GM19468 (cell line): ENCODE results near the gene MARK2.

ENCODE experiments used
- ATAC-seq: cut with Tn5 transposase; IDR thresholded peaks from one replicate; pipeline ENCODE4 v1.9.1; 2021; ENCODE audit warnings: mild to moderate bottlenecking, moderate library complexity, moderate number of reproducible peaks; ENCODE audit not compliant: unreplicated experiment; ENCODE audit errors: extremely low read depth

The MARK2 gene

DNA sequence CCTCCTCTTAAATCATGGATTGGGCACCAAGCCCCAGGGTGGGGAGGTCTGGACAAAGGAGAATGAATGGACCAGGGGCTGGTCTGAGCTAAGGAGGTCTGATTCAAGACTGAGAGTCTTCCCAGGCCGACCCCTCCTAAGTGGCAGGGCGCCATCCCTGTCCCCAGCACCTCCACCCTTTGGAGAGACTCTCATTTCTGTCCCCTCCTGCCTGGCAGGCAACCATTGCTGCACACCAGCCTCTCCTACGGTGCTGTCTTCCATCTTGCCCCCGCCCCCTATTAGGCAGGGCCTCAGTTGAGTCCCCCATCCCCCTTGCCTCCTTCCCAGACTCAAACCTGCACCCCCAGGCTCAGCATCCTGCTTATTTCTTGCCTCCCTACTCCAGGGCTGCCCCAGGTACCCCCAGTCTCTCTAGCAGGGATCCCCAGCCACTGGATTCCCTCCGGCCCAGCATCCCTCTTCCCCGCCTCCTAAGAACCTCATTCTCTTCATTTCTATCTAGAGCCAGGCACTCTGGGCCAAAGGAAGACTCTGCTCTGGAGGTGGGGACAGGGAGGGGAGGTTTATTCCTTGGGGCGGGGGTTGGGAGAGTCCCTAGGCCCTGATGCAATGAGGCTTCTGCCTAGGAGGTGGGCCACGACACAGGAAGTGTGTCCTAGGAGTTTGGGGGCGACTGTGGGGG is 79.7 kb downstream of the MARK2 start:
- no peak for ATAC-seq

DNA sequence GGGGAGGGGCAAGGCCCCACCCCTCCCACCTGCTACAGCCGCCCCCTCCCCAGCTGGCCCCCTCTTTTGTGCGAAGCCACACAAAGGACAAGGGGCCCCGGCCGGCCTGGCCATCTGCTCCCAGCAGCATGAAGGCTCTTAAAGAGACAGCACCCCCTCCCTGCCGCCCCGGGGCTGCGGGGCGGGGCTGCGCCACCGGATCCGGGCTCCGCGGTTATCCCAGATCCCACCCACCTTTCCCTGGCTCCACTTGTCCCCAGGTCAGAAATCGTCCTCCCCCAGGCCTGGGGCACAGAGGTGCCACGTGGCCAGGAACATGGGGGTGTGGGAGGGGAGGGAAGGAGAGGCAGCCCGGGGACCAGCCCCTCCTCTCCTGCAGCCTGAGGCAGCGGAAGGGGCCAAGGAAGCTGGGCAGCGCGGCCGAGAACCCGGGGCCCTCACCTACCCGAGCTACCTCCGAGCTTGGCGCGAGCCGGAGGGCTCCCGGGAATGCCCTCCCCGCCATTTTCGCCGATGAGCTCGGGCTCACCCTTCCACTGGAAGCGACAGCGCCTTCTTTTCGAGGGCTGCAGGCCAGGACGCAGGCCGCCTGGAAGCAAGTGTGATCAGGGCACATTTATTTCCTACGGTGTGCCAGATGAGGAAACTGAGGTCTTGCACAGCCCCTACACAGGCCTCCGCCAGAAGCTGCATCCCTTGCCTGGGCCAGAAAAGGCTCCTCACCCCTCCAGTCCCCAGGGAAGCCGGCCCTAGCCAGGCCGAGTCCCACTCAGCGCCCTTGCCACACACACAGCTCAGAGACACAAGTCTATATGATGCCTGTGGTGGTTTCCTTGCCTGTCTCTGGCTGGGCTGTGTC is 80.6 kb downstream of the MARK2 start:
- ATAC-seq, result no peak

DNA sequence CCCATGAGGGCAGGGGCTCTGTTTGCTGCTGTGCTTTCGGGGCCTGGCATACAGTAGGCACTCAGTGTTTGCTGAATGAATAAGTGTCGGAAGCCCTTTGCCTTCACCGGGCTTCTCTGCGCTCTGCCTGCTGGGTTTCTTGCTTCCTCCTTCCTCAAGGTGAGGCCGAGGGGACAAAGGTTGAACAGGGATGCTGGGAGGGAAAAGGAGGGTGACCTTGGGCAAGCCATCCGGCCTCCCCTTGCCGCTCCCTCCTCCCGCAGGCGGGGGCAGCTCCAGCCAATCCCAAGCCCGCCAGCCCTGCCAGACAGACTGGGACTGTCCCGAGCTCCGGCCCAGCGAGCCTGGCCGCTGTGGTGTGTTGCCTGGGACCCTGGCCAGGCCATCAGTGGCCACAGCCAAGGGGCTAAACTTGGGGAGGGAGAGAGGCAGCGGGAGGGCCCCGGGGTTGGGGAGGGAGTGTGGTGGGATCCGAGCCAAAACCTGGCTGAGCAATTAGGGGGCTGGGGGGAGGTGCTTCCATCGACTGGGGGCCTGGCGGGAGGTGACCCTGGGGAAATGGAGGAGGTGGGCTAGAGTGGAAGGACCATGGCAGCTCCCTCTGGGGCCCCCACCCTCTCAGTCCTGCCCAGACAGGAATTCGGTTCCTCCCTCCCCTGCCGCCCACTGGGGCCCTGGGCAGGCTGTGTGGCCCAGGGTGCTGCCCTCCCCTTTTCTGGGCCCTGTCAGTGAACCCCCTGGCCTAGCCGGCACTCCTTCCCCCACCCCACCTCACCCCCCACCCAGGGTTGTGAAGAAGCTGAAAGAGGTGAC is 81.4 kb downstream of the MARK2 start:
- ATAC-seq, result no peak

DNA sequence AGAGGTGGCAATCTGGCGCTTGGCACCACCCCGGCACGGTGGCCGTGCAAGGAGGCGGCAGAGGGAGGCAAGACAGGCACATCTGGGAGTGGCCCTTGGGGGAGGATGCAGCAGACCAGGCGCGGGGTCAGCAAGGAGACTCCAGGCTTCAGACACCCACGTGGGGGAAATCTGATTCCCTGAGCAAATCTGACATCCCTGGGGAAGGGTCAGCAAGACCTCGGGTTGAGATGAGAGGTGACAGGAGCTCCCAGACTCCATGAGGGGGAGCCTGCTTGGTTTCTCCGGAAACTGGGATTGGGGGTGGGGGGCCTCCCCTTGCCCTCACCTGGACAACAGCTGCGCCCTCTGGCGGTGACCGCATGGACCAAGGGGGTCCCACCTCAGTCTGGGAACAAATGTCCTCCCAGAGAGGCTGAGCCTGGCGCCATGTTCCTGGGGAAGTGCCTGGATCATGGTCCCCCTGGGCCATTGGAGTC is 82.1 kb downstream of the MARK2 start:
- no peak for ATAC-seq

DNA sequence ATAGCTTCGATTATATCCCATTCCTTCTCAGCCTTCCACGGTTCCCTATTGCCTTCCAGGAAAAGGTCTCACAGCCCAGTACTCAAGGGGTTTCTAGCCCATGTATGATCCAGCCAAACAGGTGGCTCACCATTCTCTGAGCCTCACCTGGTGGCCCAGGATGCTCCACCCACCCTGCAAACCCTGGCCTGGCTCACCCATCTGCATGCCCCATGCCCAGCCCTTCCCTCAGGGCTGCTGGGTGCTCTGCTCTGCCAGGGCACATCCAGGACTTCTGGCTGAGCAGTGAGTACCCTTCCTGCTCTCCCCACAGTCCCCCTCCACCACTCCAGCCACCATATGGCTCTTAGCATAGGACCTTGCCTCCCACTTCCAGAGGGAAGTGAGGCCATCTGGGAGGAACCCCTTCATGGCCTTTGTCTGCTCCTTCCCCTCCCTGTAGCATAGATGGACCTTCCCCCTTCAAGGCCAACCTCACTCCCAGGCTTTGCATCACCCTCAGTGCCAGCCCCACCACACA is 83.8 kb downstream of the MARK2 start:
- ATAC-seq, result no peak

DNA sequence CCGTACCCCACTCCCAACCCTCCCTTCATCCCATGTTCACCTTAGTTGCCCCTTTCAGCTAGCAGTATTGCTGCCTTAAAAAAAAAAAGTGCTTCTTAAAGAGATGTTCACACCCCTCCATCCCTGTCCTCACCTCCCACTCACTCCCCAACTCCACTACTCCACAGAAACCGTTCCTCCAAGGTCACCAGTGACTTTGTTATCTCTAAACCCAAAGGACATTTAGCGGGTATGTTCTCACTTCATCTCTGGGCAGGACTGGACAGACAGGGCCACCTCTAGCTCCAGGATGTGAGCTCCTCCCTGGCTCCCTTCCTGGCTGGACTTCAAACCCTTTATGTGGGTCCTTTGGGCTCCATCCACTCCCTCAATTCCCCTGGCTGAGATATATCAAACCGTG is 84.4 kb downstream of the MARK2 start:
- no peak for ATAC-seq

DNA sequence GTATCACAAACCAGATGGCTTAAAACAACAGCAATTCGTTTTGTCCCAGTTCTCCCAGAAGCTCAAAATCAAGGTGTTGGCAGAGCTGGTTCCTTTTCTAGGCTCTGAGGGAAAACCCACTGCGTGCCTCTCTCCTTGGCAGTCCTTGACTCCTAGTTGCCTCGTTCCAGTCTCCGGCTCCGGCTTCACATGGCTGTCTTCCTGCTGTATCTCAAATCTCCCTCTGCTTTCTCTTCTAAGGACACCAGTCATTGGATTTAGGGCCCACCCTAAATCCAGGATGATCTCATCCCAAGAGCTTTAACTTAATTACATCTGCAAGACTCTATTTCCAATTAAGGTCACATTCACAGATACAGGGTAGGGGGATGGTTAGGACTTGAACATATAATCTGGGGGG is 90.7 kb downstream of the MARK2 start:
- ATAC-seq, result no peak

DNA sequence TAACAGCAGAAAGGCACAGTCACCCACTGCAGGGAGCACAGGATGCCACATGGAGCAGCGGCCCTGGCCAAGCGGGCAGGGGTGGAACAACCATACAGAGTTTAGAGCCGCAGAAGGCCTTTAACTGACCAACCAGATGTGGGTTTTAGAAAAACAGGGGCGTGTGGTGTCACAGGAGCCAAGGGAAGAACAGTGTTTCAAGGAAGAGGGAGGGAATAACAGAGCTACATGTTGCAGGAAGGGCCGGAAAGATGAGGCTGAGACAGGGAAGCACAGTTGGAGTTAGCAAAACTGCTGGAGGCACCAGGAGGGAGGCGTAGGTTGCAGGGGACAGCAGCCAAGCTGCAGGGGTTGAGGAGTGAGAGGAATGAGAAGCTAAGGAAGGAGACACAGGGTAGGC is 92.1 kb downstream of the MARK2 start:
- ATAC-seq, result no peak

DNA sequence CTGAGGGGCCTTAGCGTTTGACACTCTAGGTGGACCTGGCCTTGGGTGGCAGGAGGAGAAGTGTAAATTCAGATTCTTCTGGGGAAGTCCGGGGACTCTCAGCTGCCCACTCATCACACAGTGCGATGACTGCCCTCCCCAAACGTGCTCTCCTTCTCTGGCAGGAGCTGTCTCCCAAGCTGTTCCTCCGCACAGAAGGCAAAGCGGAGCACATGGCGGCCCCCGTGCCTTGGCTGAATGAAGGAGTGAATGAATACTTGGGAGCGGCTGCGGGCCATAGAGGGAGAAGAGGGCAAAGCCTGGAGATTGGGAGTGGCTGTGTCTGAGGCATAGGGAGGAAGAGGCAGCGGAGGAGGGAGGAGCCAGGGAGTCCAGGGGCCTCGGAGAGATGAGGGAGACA is 93.0 kb downstream of the MARK2 start:
- ATAC-seq, result no peak

DNA sequence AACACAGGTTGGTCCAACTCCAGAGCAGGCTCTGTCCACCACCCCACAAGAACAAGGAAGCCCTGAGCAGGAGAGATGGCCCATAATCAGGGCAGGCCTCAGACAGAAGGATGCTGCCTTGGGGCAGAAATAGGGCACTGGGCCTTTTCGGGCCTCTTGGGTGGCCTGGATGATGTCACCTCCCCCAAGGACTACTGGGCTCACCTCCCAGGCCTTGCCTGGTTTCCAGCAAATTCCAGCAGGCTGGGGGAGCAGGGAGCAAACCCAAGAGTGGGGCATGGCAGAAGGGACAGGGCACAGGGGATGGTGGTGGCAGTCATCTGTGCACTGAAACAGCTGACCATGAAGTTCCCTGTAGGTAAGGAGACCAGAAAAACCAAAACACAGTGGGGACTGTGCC is 94.5 kb downstream of the MARK2 start:
- ATAC-seq, result no peak

DNA sequence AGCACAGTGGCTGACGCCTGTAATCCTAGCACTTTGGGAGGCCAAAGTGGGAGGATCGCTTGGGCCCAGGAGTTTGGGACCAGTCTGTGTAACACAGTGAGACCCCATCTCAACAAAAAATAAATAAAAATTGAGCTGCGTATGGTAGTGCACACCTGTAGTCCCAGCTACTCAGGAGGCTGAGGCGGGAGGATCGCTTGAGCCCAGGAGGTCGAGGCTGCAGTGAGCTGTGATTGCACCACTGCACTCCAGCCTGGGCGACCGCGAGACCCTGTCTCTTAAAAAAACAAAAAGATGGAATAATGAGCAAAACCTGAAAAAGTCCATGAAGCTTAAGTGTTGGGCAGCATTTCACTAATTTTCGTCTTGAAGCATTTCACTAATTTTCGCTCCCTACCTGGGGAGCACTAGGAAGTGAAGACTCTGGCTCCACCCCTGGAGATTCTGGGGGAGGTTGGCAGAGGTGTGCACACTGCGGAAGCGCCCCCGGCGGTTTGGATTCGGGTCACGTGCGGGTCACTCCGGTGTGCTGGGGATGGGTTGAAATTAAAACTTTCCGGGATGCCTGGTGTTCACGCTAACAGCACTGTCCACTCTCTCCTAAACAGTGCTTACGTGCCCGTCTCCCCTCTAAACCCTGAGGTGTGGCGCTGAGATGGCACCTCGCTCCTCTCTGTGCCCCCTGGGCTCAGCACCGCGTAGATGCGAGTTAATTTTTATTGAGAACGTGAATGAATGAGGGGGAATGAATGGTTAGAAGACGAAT is 99.0 kb downstream of the MARK2 start:
- no peak for ATAC-seq

DNA sequence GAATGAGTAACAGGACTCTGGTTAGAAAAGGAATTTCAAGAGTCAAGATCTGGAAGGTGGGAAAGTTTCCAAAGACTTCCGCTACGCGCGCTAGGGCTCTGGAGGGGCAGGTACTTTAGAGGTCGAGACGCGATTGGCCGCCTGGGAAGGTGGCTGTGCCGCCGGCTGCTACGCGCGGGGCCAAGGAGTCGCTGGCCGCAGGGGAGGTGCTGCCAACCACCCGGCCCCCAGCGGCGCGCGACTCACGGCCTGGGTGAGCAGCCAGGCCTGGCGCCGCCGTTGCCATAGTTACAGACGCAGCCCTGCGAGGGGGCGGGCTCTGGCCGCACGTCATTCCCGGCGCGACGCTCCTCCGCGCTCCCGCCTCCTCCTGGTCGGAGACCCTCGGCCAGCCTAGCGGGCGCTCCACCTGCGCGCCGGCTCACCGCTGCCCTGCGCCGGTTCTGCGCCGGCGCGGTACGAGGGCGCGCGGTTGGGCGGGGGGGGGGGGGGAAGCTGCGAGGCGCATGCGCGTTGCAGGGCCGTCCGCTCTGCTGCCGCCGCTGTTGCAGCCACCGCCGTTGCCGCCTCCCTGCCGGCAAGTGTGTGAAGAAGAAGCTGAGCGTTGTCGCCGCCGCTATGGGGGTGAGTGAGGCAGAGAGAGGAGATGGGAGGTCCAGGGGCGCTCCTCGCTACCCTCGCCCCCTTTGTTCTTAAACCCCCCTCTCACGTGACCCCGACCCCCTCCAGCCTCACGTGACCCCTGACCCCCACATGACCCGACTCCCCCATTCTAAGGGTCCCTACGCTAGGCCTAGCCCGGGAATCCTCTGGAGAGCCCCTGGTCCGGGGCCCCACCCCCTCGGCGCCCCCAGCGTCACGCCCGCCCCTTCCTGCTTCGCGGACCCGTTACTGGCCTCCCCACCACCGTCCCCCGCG is 99.8 kb downstream of the MARK2 start, which contains the start of gene NAA40:
TSS of gene NAA40 (plus strand) at position 524 of the 918 bp plus-strand sequence. CDS start at position 619, 95 bp downstream.
- ATAC-seq, result peak; percentile 82

DNA sequence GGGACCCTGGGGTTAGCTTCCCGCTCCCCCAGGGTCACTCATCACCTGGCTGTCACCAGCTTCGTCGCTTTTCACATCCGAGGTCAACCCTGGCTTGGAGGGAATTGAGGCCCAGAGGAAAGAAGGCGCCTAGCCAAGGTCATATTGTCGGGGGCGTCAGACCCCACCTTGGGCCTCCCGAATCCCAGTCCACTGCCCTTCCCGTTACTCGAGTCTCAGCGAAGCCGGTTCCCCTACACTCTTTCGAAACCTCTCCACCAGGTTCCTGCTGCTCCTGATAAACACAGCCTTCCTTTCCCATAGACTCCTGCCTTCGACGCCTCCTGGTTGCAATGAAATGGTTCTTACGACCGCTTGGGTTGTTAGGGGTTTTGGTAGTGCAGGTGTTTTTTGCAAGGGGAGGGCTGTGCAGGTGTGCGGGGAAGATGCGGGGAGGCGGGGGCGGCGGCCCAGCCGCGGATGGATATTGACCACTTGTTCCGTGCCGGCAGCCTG is 100.5 kb downstream of the MARK2 start:
- no peak for ATAC-seq

DNA sequence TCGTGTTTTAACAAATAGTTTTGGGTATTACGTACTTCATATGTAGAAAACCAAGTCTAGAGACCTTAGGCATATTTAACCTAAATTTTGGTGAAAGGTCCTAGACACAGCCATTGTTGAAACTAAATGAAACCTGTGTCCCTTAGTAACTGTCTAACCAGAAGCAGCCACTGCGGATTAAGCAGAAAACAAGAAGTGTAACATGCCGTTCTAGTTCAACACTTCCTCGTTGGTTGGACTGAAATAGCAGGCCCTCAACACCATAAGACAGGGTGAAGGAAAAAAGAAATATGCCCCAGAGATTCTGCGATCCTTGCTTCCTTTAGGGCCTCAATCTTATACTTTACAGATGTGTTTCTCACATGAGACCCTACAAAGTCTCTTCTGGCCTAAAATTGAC is 101.9 kb downstream of the MARK2 start:
- no peak for ATAC-seq

DNA sequence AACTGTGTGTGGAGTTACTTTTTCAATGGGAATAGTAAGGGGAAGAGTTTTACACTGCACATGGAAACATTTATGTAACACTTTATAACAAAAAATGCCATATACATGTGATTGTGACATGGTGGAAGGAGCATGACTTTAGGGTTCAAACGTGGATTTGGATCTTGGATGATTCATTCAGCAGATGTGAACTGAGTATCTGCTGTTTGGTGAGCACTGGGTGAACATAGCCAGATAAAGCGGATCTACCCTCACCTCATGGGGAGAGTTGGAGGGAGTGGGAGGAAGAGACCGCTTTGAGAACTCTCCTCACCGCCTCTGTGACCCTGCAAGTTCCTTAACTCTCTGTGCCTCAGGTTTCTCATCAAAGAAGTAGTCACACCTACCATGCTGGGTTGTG is 103.0 kb downstream of the MARK2 start:
- no peak for ATAC-seq

DNA sequence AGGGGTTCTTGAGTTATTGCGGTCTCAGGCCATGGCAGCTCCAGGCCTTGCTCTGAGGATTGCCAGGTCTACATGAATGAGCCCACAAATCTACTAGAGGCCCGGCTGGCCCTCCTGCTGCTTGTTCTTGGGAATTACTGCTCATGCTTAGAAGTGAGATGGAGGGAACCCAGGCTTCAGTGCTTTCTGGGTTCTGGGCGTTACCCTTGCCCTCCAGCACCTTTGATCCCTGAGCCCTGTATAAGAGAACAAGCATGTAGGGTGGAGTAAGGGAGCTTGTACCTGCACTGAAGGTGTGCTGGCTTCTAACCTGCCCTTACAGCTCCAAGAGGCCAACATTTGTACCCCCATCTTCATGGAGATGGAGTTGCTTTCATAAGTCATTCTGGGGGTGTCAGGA is 103.9 kb downstream of the MARK2 start:
- ATAC-seq, result no peak

DNA sequence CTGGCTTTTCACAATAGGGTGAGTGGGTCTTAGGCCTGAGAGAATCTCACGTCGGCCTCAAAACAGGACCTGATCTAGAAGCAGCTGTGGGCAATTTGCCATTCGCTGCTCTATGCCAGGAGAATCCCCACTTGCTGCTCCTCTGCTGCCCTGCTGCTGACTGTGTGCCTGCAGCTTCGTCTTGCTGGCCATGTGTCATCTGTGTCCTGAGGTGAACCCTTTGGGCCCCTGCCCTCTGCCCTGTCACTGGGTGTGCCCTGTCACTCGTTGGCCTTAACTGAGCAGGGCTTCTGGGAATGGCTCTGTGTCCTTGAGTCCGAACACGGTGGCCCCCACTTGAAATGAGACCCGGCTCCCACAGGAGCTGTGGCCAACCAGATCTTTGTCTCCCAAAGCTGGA is 106.1 kb downstream of the MARK2 start:
- ATAC-seq, result no peak

DNA sequence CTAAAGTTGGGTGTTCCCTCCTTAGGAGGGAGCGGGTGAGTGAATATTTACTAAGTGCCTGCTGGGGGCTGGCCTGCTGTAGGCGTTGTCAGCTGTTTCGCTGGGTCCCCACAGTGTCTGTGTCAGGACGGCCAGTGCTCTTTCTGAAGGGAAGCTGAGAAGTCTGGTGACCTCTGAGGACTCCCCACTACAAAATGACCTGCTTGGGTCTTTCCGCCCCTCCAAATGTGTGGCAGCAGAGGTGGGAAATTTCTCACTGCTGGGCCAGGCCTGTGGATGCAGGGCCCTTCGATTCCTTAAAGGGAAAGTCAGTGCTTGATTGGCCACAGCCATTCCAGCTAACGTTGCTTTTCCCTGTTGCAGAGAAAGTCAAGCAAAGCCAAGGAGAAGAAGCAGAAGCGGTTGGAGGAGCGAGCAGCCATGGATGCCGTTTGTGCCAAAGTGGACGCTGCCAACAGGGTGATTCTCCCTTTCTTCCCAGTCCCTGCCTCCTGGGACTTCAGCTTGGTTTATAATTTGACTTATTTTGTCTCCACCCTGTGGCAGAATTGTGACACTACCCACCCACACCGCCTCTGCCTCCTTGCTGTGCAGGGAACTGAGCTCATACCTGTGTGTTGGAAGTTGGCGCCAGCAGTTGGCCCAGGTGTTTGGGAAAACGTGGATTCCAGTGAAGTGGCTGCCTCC is 106.7 kb downstream of the MARK2 start:
- ATAC-seq, result no peak
